ENCODE measurements around the gene TPX2. TPM values are rescaled to one million over a fixed set of nuclear protein-coding genes. Genes with fewer than 3 reads are reported as not detected.

TPX2 gene
- total RNA-seq = 45.8 and 58.2 TPM in 2 replicates

GRCh38 chr20:31738729-31739549, at the start of gene TPX2:
TSS of gene TPX2 (plus strand) at chr20:31739290. CDS start at chr20:31757477, 18,187 bp downstream.

GRCh38 chr20:31722257-31723068, 16.6 kb upstream of the TPX2 start, which contains the start of gene BCL2L1:
TSS of gene BCL2L1 (minus strand) at chr20:31722868. CDS start at chr20:31722218, 650 bp downstream.

GRCh38 chr20:31819083-31819784, 80.1 kb downstream of the TPX2 start, which contains the start of gene MYLK2:
TSS of gene MYLK2 (plus strand) at chr20:31819356. CDS start at chr20:31819581, 225 bp downstream.

GRCh38 chr20:31845300-31845863, 106.3 kb downstream of the TPX2 start, which contains the start of gene FOXS1:
TSS of gene FOXS1 (minus strand) at chr20:31845604. CDS start at chr20:31845542, 62 bp downstream.

Other genes starting within 250 kb of the TPX2 start
- 42.4 and 47.7 TPM in 2 replicates for gene HM13, start 224.8 kb upstream of the TPX2 start, total RNA-seq
- gene ID1, start 134.0 kb upstream of the TPX2 start, total RNA-seq = 66.0 and 150 TPM in 2 replicates
- gene COX4I2, start 101.4 kb upstream of the TPX2 start, total RNA-seq = not detected in 2 replicates
- gene BCL2L1, start 16.4 kb upstream of the TPX2 start, total RNA-seq = 44.2 and 62.3 TPM in 2 replicates
- 0.15 and 0.32 TPM in 2 replicates for gene MYLK2, start 80.1 kb downstream of the TPX2 start, total RNA-seq
- not detected in 2 replicates for gene FOXS1, start 106.3 kb downstream of the TPX2 start, total RNA-seq
- gene DUSP15, start 131.2 kb downstream of the TPX2 start, total RNA-seq = not detected in 2 replicates
- gene TTLL9, start 131.3 kb downstream of the TPX2 start, total RNA-seq = not detected in 2 replicates
- gene PDRG1, start 212.8 kb downstream of the TPX2 start, total RNA-seq = 5.2 and 6.8 TPM in 2 replicates
- gene XKR7, start 228.9 kb downstream of the TPX2 start, total RNA-seq = not detected in 2 replicates

All from epithelial cell of umbilical artery (primary cell).